Tibial nerve (tissue), 4 donors: ENCODE measurements around the gene NXNL2. TPM values are rescaled to one million over a fixed set of nuclear protein-coding genes. Genes with fewer than 3 reads are reported as not detected.

Experiments
- DNase-seq, 2 donors: peaks; one replicate each; pipeline ENCODE4 v3.0.0-alpha.2; 2019; ENCODE audit warnings: low spot score in 2 of 2
- H3K27ac ChIP-seq, 4 donors: fragments of 200-600 bp; sonication (generic) in 3 of 4; one replicate each; pipeline ENCODE4 v1.5.1; 2017 to 2019; ENCODE audit warnings: mild to moderate bottlenecking in 1 of 4
- H3K27me3 ChIP-seq, 2 donors: fragments of 200-600 bp; sonication (generic) in 1 of 2; one replicate each; pipeline versions ENCODE4 v1.5.1 to v1.6.0; 2017 to 2019
- H3K36me3 ChIP-seq, 3 donors: fragments of 200-600 bp; sonication (generic); one replicate each; pipeline ENCODE4 v1.5.1; 2018 to 2019
- H3K4me1 ChIP-seq, 4 donors: fragments of 200-600 bp; sonication (generic) in 3 of 4; one replicate each; pipeline ENCODE4 v1.5.1; 2017 to 2019
- H3K4me3 ChIP-seq, 4 donors: fragments of 200-600 bp; sonication (generic) in 3 of 4; one replicate each; pipeline ENCODE4 v1.5.1; 2017 to 2019; ENCODE audit warnings: mild to moderate bottlenecking in 1 of 4, moderate library complexity in 1 of 4
- H3K9me3 ChIP-seq, 4 donors: fragments of 200-600 bp; sonication (generic) in 3 of 4; one replicate each; pipeline ENCODE4 v1.5.1; 2017 to 2019
- CTCF ChIP-seq, 5 experiments: fragments of 200-600 bp in 3 of 5; fragments of 450-650 bp in 2 of 5; sonication (generic) in 3 of 5; IDR thresholded peaks; one replicate each; pipeline ENCODE4 v1.5.1; 2016 to 2019; ENCODE audit warnings: antibody characterized with exemption in 5 of 5, mild to moderate bottlenecking in 3 of 5, moderate library complexity in 2 of 5
- EP300 ChIP-seq, 2 donors: sonication (generic); formaldehyde crosslinking; IDR thresholded peaks; one replicate each; pipeline ENCODE4 v1.6.1; 2017; ENCODE audit warnings: antibody characterized with exemption in 2 of 2, mild to moderate bottlenecking in 1 of 2
- POLR2A ChIP-seq, 2 donors: fragments of 450-650 bp; IDR thresholded peaks; one replicate each; pipeline ENCODE4 v1.6.1; 2017; ENCODE audit warnings: antibody characterized with exemption in 2 of 2, mild to moderate bottlenecking in 2 of 2, moderate library complexity in 2 of 2
- WGBS, 2 donors: methylation state at CpG; one replicate each; pipeline ENCODE4 v1.1.5; 2018; 5-methylcytosine and 5-hydroxymethylcytosine counted together
- total RNA-seq, 4 donors: library from RNA; depleted of rRNA; stranded (reverse); fragments of >200 nt; gene quantifications; one replicate each; pipeline ENCODE4 v1.1.0, GENCODE V29; 2016

Gene NXNL2
- total RNA-seq, 4 donors from 2014 or later: 1.5 to 4.6 (median 1.8) TPM; not detected in 1

DNA sequence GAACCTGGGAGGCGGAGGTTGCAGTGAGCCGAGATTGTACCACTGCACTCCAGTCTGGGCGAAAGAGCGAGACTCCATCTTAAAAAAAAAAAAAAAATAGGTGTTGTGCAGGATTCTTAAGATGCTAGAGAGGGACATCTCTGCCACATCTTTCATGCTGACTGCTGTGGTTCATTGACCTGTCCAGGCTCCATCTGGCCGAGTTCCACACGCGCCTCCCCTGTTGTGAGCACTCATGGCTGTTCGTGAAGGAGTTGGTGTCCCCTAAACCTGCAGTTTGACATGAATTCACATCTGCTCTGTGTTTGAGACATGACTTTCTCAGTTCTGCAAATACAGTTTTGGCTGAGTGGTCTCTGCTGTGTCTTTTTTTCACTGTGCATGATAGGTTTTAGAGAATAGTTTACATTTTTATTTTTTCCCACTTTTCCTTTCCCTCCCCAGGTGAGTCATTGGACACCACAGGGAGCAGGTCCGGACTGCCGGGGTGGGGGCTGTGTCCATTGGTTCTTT is 5.3 kb downstream of the NXNL2 start:
- 91% methylated on average over 10 of the region's 10 CpGs for WGBS, 2 donors
- Histone ChIP-seq H3K36me3 (no peaks in the 10 kb centered on the region), H3K27me3 (peaks cover 0 to 9% of the 10 kb centered on the region in 2 donors), H3K27ac (no peak overlapping the region), H3K4me3 (no peak overlapping the region), H3K9me3 (no peaks in the 10 kb centered on the region), H3K4me1 (peaks cover 0 to 18% (median 6%) of the 10 kb centered on the region in 4 donors)
- no peak for DNase-seq
- TF ChIP-seq CTCF (IDR thresholded peaks at IDR 0.05): no peak
- TF ChIP-seq EP300 (IDR thresholded peaks at IDR 0.05): no peak
- TF ChIP-seq POLR2A (IDR thresholded peaks at IDR 0.05): no peak

- Histone ChIP-seq H3K9me3 (peaks cover 0 to 7% (median 0%) of the 10 kb centered on the region in 4 donors), H3K36me3 (peaks cover 0 to 4% (median 0%) of the 10 kb centered on the region in 3 donors), H3K4me3 (no peak overlapping the region), H3K27ac (no peak overlapping the region), H3K27me3 (no peaks in the 10 kb centered on the region), H3K4me1 (no peaks in the 10 kb centered on the region)
- no peak for DNase-seq
- 55 to 60% methylated on average over 11 of the region's 11 CpGs for WGBS, 2 donors
- no peak for TF ChIP-seq EP300 (IDR thresholded peaks at IDR 0.05)
- no peak for TF ChIP-seq CTCF (IDR thresholded peaks at IDR 0.05)
- TF ChIP-seq POLR2A (IDR thresholded peaks at IDR 0.05): no peak
Observed at GRCh38 chr9:88544245-88544644, 9.3 kb downstream of the NXNL2 start.

DNA sequence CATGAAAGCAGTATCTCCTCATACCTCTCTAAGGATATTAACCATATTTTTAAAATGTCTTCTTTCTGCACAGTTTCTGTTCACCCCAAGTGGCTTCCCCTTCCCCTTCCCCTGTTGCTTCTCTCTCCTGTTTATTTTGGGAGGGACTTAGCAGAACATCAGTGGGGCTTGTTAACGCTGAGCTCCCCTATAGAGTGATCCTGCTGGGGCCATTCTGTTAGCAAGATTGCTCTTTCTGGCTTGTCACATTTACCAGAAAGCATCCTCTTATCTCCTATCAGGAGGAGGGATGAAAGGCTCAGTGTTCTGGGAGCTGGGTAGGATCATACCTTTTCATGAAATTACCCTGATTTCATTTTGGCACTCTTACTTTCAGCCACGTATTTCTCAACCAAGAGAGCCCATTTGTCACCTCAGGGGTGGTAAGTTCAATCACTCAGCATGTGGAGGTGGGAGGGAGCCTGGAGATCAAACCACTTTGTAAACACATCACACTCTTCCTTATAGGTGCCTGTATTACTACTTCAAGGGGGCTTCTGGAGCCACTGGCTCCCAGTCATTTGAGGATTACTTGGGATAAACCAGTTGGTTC is 16.7 kb downstream of the NXNL2 start:
- H3K27me3 ChIP-seq: no peaks in the 10 kb centered on the region
- peaks cover 0 to 12% (median 0%) of the 10 kb centered on the region in 4 donors for H3K9me3 ChIP-seq
- no peak for DNase-seq
- WGBS, 2 donors: 41 to 43% methylated on average over 2 of the region's 2 CpGs
- no peak overlapping the region for H3K27ac ChIP-seq
- no peak overlapping the region for H3K4me3 ChIP-seq
- H3K36me3 ChIP-seq: peaks cover 0 to 10% (median 0%) of the 10 kb centered on the region in 3 donors
- no peaks in the 10 kb centered on the region for H3K4me1 ChIP-seq
- TF ChIP-seq EP300 (IDR thresholded peaks at IDR 0.05) (no peak), POLR2A (IDR thresholded peaks at IDR 0.05) (no peak), CTCF (IDR thresholded peaks at IDR 0.05) (no peak)

DNA sequence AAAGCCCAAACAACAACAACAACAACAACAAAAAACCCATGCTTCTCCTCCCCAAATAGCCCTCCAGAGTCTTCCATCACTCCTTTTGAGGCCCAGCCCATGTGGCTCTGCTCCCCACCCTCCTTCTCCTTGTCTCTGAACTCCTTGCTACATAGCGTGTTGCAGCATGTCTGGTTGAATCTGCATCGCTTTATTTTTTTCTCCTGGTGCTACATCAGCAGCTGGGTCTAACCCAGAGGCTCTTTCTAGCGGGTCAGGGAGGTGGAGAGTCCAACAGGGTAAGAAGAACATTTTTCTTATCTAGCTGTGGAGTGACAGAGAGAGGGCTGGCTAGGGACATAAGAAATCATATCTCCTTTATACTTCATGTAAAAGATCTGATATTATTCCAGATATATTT is 18.4 kb downstream of the NXNL2 start:
- no peak overlapping the region for H3K27ac ChIP-seq
- H3K36me3 ChIP-seq: peaks cover 0 to 10% (median 0%) of the 10 kb centered on the region in 3 donors
- 91 to 93% methylated on average over 3 of the region's 3 CpGs for WGBS, 2 donors
- H3K9me3 ChIP-seq: peaks cover 0 to 12% (median 0%) of the 10 kb centered on the region in 4 donors
- DNase-seq: no peak
- TF ChIP-seq POLR2A (IDR thresholded peaks at IDR 0.05) (no peak), EP300 (IDR thresholded peaks at IDR 0.05) (no peak), CTCF (IDR thresholded peaks at IDR 0.05) (no peak)
- H3K4me3 ChIP-seq: no peak overlapping the region
- H3K4me1 ChIP-seq: no peaks in the 10 kb centered on the region
- H3K27me3 ChIP-seq: no peaks in the 10 kb centered on the region

GRCh38 chr9:88555268-88555980 is 20.4 kb downstream of the NXNL2 start:
- TF ChIP-seq EP300 (IDR thresholded peaks at IDR 0.05) (no peak), POLR2A (IDR thresholded peaks at IDR 0.05) (no peak)
- Histone ChIP-seq H3K4me1 (no peaks in the 10 kb centered on the region), H3K9me3 (no peaks in the 10 kb centered on the region), H3K27me3 (no peaks in the 10 kb centered on the region), H3K4me3 (no peak overlapping the region), H3K36me3 (no peaks in the 10 kb centered on the region), H3K27ac (no peak overlapping the region)
- no peak for DNase-seq
- 96 to 99% methylated on average over 12 of the region's 12 CpGs for WGBS, 2 donors
